GM18858 (cell line): ENCODE data around the gene AP3D1.
"Not testable (repeated sequence)": the region's sequence is repeated elsewhere in the genome, so short reads cannot be mapped to it uniquely, and the experiment has no call there.

Experiments
- ATAC-seq: cut with Tn5 transposase; IDR thresholded peaks from one replicate; pipeline ENCODE4 v1.9.1; 2021; ENCODE audit not compliant: unreplicated experiment

AP3D1 gene

DNA sequence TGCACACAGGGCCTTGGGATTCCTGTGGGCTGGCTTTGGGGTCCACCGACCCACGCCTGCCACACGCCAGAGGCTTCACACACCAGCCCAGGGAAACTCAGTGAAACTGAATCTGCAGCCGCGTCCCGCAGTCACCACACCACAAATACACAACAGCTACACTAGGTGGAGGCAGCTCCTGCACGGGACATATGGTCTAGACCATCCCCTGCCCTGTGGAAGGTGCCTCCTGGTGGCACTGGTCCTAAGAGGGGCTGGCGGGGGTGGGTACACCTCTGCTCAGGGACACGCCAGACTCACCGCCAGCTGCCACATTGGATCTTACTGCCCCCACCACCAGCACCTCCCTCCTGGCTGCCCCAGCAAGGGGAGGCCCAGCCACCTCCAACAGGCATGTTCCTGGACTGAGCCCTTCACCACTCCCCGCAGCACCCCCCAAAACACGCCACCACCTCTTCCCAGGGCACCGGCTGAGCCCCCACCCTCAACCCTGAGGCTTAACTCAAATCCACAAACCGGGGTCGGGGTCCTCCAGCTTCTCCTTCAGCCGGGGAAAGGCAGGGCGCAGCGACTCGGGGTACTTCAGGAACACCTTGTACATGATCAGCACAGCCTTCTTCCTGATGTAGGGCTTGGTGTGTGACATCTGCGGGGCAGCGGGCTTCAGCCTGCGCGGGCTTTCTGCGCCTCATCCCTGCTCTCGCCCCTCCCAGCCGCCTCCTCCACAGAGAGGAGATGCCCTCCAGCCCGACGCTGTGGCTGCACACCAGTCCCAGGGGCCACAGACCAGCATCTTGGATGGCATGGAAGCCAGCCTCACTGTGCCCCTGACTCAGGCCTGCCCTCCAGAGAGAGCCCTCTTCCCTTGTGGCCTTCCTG is 21.2 kb downstream of the AP3D1 start:
- no peak for ATAC-seq

DNA sequence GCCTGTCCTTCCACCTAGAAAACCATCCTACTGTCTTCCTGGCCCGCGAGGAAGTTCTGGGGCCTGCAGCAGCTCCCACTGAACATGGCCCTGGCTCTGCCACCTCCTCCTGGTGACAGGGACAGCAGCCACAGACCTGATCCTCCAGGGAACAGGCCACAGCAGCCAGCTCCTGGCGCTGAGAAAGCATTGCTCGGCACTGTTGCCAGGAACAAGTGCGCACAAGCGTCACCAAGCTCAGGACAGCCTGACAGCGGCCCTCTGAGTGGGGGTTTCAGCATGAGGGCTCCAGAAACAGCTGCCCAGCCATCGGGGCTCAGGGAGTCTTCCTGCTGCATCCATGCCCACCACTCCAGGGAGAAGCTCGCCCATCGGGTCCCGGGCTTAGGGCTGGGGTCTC is 21.9 kb downstream of the AP3D1 start:
- ATAC-seq: no peak

DNA sequence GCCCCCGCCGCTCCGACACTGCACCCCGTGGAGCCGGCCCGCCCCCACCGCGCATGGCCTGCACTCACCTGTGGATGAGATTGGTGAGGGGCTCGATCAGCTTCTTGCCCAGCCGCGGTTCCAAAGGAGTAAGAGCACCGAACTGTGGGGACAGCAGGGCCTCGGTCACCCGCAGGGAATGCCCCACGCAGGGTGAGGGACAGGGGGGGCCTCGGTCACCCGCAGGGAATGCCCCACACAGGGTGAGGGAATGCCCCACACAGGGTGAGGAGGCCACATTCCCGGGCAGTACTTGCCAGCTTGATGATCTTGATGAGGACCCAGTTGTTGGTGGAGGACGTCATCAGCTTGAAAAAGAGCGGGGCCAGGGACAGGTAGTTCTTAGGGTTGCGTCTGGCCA is 22.3 kb downstream of the AP3D1 start:
- no peak for ATAC-seq

DNA sequence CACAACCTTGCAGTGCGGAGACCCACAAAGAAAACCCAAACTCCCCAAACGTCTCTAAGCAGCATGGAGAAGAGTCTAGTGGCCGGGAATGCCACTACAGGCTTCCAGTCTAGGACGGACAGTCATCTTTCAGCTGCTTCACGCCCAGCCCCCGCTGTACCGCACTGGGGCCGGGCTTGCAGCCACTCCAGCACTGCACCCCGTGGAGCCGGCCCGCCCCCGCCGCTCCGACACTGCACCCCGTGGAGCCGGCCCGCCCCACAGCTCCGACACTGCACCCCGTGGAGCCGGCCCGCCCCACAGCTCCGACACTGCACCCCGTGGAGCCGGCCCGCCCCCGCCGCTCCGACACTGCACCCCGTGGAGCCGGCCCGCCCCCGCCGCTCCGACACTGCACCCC is 23.1 kb downstream of the AP3D1 start:
- ATAC-seq: not testable (repeated sequence)

DNA sequence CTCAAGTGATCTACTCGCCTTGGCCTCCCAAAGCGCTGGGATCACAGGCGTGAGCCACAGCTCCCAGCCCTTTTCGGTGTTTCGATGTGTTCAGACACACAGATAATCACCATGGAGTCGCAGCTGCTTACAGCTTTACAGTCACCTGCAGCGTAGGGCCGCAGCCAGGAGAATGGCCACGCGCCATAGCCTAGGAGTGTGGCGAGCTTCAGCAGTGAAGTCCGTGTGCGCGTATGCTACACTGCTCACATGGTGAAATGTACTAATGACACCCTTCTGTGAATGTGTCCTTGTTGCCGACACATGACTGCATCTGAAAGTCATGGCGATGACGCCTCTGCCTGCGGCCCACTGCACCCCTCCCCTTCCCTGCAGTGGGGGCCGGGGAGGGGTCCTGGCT is 23.6 kb downstream of the AP3D1 start:
- no peak for ATAC-seq

DNA sequence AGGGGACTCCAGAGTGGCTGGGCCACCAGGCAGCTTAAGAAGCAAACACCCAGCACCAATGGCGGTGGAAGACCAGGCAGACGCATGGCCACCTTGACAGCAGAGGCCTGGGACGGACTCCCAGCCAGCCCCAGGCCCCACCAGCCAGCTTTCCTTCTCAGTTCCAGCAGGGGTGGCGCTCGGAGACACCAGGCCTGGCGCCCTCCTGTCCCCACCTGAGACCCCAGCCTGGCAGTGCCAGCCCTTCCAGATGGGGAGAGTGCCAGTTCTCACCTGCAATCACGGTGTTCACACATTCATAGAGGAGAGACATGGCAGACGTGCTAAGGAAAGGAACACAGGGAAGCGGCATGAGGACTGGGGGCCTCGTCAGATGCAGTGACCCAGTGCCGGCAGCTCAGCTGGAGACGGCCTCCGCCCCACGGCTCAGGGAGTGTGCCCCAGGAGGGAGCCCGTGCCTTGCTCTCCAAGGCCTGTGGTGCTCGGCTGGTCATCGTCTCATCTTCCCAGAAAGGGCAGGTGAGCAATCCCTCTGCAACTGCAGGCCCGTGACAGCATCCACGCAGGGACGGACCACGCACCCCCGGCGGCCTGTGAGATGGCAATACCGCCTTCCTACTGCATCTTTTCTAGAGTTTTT is 24.4 kb downstream of the AP3D1 start:
- ATAC-seq: no peak

DNA sequence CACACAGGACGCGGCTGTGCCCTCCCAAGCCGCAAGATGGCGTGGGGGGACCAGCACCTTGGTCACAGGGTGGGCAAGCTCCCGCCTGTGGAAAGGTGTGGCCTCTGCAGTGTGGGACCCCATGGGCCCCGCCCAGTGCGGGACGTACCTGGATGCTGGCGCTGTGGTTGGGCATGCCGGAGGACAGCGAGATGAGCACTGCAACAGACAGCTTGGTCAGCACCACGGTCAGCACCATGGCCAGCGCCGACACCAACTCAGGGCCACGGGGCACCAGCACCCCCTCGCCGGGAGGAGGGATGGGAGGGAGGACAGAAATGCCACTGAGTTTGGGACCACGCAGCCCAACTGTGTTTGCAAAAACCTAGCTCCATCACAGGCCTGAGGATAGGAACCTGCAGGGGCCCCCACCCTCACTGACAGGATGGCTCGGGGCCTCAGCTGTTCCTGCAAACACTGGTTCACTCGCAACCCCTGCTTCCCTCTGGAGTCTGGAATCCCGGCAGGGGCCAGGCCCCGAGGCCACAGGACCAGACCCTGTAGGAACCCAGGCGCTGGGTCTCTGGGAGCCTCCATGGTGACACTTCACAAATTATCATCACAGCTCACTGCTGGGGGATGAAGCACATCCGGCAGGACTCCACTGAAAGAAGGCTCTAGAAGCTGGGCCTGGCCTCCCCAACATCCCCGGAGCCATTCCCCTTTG is 27.5 kb downstream of the AP3D1 start:
- no peak for ATAC-seq

DNA sequence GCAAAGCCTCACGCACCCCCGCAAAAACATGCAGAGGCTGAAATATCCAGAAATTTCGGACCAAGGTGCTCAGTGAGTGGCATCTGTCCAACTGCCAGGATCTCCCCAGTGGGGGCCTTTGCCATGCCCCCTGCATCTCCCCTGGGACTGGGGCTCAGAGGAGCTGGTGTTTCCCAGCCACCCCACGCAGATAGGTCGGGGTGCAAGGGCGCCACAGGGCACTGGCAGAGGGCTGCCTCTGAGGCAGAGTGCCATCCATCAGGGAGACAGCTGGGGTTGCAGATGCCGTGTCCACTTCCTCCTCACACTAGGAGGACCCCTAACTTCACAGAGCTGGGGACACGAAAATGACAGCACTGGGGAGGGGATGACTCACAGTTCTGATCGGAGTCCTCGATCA is 28.4 kb downstream of the AP3D1 start:
- ATAC-seq: no peak

DNA sequence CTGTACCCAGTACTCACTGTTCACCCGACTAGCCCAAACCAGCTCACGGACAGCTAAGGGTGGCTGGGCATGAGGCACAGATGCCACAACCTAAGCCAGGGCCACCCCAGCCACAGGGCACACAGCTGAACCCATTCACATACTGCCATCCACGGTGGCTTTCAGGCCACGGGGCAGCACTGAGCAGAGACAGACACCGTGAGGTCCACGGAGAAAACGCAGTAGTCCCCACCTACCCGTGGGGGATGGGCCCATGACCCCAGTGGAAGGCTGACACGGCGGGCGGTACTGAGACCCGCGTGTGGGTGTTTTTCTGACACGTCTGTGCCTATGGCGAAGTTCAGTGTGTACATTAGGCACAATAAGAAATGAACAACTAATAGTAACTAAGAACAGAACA is 29.1 kb downstream of the AP3D1 start:
- no peak for ATAC-seq

DNA sequence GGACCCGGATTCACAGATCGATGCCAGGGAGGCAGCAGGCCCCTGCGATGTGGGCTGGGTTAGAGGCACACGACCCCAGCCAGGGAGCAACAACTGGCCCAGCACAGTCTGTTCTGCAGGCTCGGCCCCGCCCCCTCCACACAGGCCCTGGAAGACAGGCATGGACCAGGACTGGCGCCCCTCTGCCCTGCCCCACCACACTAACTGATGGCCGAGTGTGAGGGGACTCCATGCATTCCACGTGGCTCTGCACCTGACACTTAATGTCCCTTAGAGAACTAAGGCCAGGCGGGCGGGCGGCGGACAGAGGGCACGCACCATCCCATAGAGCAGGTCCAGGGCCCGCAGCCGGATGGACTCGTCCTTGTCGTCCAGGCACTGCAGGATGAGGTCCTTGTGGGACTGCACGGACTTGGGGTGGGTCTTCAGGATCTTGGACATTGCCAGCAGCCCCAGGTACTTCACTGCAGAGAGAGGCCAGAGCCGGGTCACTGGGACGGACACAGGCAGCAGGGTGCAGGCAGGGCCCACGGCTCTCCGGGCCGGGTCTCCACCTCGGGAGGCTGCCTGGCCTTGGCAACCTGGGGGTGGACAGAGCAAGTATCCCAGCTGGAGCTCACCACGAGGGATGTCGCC is 29.8 kb downstream of the AP3D1 start:
- no peak for ATAC-seq

DNA sequence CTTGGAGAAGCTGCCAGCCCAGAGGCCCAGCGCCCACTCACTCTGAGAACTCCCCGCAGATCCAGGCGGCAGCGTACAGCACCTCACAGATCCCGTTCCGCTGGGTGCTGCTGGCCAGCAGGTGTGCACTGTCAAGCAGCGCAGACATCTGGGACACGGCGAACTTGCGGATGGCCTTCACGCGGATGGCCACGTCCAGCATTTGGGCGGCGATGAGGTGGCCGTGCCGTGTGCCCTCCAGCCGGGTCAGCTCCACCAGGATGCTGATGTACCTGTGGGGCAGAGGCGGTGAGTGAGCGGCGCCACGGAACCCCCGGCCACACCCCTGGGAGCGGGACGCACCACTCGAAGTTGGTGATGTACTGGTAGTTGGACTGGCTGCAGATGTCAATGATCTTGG is 30.5 kb downstream of the AP3D1 start:
- no peak for ATAC-seq

DNA sequence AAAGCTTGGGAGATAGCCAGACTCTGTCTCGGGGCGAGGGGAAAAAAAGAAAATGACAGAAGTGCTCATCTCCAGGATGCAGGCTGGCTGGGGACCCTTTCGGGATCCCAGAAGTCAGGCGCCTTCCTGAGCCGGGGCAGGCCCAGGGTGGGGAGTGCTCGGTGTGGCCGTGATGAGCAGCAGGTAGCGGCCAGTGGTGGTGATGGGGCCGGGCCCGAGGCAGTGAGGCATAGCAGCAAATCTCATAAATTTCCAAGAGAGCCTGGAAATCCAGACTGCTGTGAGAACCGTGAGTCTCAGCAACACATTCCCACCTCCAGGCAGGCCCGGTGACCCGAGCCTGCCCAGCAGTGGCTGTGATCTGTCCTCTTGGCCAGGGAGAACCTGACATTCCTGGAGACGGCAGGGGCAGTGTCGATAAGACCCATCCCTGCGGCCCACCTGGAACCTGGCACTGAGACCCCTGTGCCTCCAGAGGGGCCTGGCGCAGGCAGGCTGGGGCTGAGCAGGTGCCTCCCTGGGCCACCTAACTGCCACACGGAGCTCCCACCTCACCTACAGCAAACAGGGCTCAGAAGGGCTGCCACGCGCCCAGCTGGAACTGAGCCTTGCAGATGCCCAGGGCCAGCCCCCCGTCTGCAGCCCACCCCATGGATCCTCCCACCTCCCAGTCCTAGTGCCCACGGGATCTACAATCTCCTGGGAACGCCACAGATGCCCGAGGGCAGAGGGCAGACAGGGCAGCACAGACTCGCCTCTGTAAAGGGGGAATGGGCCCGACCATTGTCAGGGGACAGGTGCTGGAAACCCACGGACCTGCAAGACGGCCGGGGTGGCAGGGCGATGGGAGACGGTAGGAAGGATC is 31.2 kb downstream of the AP3D1 start:
- no peak for ATAC-seq

DNA sequence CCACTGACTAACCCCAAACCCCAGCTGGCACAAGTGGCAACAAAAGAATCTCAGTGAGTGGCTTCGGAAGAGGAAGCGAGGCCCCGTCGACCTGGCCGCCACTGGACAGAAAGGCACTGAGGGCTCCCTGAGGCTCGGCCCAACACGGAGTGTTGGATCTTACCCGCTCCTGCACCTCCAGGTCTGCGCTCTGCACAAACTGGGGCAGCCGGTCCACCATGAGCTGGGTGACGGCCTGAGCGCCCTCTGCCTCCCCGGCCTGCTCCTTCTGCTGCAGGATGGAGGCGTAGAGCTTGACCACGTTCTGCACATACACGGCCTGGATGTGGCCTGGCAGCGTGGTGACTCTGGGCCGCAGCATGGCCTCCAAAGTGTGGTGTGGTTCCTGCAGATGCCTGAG is 32.9 kb downstream of the AP3D1 start:
- ATAC-seq: no peak

DNA sequence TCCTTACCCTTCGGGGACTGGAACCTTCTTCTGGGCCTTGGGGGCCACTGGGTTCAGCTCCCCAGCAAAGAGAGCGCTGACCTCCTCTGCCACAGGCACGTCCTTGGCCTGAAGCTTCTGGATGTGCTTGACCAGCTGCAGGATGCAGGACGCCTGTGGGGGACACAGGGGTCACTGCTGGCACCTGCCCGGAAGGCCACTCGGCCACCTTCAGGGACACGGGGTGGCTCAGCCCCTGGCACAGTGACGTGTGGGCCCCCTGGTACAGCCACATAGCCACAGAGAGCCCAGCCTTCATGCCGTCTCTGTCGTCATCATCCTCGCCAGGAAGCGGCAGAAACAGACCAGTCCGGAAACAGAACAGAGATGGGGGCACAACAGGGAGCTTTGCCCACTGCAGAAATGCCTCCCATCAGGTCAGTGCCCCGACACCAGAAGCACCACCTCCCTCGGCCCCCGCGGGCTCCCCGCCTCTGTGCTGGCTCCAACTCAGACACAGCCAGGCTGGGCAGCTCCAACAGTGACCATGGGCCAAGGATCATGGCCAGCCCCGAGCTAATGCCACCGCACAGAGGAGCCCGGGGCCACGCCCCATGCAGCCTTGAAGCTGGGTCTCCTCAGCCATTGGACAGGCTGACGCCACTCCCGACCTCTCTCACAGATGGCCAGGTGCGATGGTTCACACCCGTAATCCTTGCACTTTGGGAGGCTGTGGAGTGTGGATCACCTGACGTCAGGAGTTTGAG is 34.0 kb downstream of the AP3D1 start:
- ATAC-seq: no peak

DNA sequence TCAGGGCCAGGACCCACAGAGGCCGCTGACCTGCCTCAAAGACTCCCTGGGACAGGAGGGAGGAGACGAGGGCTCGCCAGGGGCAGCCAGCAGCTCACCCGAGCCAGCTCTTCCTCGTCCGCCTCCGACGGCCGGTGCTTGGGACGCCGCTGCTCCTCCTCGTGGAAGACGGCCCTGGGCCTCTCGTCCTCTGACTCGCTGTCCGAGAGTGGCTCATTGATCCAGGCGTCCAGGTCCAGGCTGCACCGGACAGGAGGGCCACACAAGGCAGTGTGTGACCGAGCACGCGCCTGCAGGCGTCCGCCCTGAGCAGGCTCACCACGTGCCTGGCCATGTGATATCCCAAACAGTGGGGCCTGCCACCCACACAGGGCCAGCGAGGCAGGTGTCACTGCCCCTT is 34.9 kb downstream of the AP3D1 start:
- ATAC-seq: no peak

DNA sequence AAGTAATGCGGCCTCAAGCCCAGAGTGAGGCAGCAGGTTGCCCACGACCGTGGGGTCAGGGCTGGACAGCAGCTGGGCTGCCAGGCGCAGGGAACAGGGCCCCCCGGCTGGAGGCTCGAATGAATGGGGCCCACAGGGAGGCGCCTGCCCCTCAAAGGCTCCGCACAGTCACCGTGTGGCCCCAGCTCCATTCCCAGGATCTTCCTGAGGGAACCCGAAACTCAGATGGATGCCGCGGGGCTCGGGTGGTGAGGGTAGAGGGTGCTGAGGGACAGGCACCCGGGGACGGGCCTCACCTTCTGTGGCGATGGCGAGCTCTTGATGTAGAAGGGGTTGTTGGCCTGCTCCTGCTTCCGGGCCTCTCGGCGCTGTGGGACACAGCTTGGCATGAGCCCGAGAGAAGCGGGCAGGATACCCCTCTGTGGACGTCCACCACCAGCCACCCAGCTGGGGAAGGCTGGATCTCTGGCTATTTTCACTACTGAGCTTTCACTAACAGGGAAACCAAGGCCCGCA is 35.4 kb downstream of the AP3D1 start:
- ATAC-seq: no peak

DNA sequence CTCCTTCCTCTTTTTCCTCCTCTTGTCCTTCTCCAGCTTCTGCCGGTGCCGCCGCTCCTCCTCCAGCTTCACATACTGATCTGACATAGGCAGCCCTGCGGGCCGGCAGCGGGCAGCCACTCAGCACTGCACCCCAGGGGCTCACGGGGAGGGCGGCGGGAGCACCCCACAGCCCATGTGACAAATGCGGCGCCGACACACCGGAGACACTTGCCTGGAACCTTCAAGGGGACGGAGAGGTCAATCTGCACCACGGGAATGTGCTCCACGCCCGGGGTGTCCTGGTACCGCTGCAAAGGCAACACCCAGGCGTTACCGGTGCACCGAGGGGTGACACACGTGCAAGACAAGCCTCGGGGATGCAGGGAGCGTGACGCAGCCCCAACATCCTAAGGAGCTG is 36.0 kb downstream of the AP3D1 start:
- ATAC-seq: no peak

DNA sequence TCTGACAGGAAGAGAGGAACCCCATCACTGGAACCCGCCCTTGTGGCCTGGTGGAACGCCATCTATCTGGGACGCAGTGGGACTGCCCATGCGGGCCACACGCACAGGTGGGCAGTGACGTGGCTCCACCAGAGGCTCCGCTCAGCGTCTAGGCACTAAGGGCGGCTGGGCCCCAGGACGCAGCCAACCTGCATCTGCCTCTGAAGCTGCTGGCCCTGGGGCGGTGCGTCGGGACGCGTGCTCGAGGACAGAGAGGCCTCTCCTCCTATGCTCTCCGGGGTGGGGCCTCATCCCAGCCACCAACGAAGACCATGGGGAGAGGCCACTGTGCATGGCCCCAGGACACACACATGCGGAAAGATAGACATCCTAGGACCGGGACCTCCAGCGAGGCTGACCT is 36.5 kb downstream of the AP3D1 start:
- no peak for ATAC-seq

DNA sequence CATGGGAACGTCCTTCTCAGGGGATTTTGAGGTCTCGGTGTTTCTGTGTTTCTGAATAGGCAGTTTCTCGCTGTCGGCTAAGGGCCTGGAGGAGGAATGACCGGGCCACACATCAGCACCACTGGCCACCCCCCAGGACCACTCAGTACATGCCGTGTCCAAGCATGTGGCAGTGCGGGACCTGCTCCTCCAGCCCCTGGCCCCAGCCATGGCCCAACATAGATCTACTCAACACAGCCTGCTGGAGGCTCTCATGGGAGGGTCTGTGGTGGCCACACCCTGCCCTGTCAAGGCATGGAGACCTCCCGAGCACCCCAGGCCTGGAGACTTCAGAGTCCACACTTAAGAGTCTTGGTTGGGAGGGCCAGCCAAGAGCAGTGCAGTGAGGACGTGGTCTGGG is 37.1 kb downstream of the AP3D1 start:
- no peak for ATAC-seq
